Urinary bladder (tissue), 4 donors: ENCODE data around the gene HNRNPLL. TPM values are rescaled to one million over a fixed set of nuclear protein-coding genes. Genes with fewer than 3 reads are reported as not detected.

Experiments used
- DNase-seq: peaks from one replicate; pipeline ENCODE4 v3.0.0-alpha.2; 2015; ENCODE audit errors: extremely low spot score
- H3K27ac ChIP-seq: one replicate; pipeline ENCODE4 v1.5.1; 2013; ENCODE audit warnings: low read depth, mild to moderate bottlenecking, moderate library complexity
- H3K36me3 ChIP-seq: one replicate; pipeline ENCODE4 v1.6.1; 2013; ENCODE audit warnings: mild to moderate bottlenecking, moderate library complexity; ENCODE audit not compliant: insufficient read depth
- H3K4me1 ChIP-seq: one replicate; pipeline ENCODE4 v1.6.1; 2013; ENCODE audit warnings: mild to moderate bottlenecking, moderate library complexity; ENCODE audit not compliant: insufficient read depth
- H3K4me3 ChIP-seq: one replicate; pipeline ENCODE4 v1.5.1; 2013; ENCODE audit warnings: low read depth, low read length
- WGBS: extraction: QIAGEN DNeasy Blood & Tissue Kit; methylation state at CpG from one replicate; pipeline ENCODE4 v1.1.7; 2013; 5-methylcytosine and 5-hydroxymethylcytosine counted together
- polyA plus RNA-seq: library from polyadenylated mRNA; stranded (reverse); fragments of 200-250 nt; gene quantifications from one replicate; pipeline ENCODE4 v1.2.3, GENCODE V29; 2013
- total RNA-seq: library from RNA; depleted of rRNA; stranded (reverse); fragments of >200 nt; gene quantifications from one replicate; pipeline ENCODE4 v1.2.3, GENCODE V29; 2014
- donor health status: healthy with polysubstance abuse.
- donor health status: healthy.

The HNRNPLL gene
- total and polyA plus RNA-seq, 2 donors = 28.4 to 106 TPM

GRCh38 chr2:38515155-38516074 lies 87.3 kb downstream of the HNRNPLL start:
- no peak overlapping the region for H3K4me3 ChIP-seq
- H3K4me1 ChIP-seq = no peaks in the 10 kb centered on the region
- no peaks in the 10 kb centered on the region for H3K36me3 ChIP-seq
- no peak for DNase-seq
- peak overlapping the region; percentile 43 for H3K27ac ChIP-seq
- WGBS = 33% methylated on average over 26 of the region's 26 CpGs

- no peak overlapping the region for H3K27ac ChIP-seq
- DNase-seq = no peak
These were observed 88.0 kb downstream of the HNRNPLL start for GRCh38 chr2:38514603-38515154.

GRCh38 chr2:38512211-38512610 lies 90.5 kb downstream of the HNRNPLL start:
- Histone ChIP-seq H3K27ac (no peak overlapping the region), H3K36me3 (no peaks in the 10 kb centered on the region), H3K4me3 (no peak overlapping the region), H3K4me1 (no peaks in the 10 kb centered on the region)
- 82% methylated on average over 3 of the region's 3 CpGs for WGBS
- no peak for DNase-seq

More at GRCh38 chr2:38514603-38515154, 88.0 kb downstream of the HNRNPLL start:
- H3K36me3 ChIP-seq = no peaks in the 10 kb centered on the region
- WGBS = 79% methylated on average over 3 of the region's 3 CpGs
- no peaks in the 10 kb centered on the region for H3K4me1 ChIP-seq
- H3K4me3 ChIP-seq = no peak overlapping the region

Other genes starting within 250 kb of the HNRNPLL start
- 103 TPM for gene ATL2, start 225.7 kb downstream of the HNRNPLL start, total RNA-seq
- 72.7 TPM for gene ATL2, start 225.7 kb downstream of the HNRNPLL start, polyA plus RNA-seq
- 16.8 TPM for gene GALM, start 63.2 kb upstream of the HNRNPLL start, total RNA-seq
- gene GALM, start 63.2 kb upstream of the HNRNPLL start, polyA plus RNA-seq = 12.7 TPM
- 115 TPM for gene SRSF7, start 148.4 kb upstream of the HNRNPLL start, total RNA-seq
- gene SRSF7, start 148.4 kb upstream of the HNRNPLL start, polyA plus RNA-seq = 132 TPM
- 12.2 TPM for gene GEMIN6, start 175.3 kb upstream of the HNRNPLL start, total RNA-seq
- 7.7 TPM for gene GEMIN6, start 175.3 kb upstream of the HNRNPLL start, polyA plus RNA-seq